HepG2 (cell line): ENCODE measurements around the gene FDPS. TPM values are rescaled to one million over a fixed set of nuclear protein-coding genes. Genes with fewer than 3 reads are reported as not detected.
A peak's percentile ranks its signal among the peaks of the same experiment; 100 is the strongest.

Experiments used
- ATAC-seq: fragments of 200-7000 bp; cut with Tn5 transposase; 3 replicates; pipeline ENCODE4 v1.9.1; 2020; ENCODE audit warnings: mild to moderate bottlenecking, moderate library complexity
- BruUV-seq: library from RNA; stranded (reverse); fragments of 400-500 nt; replicated peaks from 2 replicates; lab custom pipeline; 2021; lab: Mats Ljungman, UMichigan
- CTCF ChIA-PET: fragments of 300-600 bp; formaldehyde crosslinking; extraction: SDS; loops from one replicate; lab custom pipeline; 2021; ENCODE audit warnings: low total read pairs, inconsistent platforms, low intra/inter-chr PET ratio; lab: Yijun Ruan, JAX
- POLR2A ChIA-PET: fragments of 350-600 bp; sonication (Branson Sonifier 250); formaldehyde crosslinking; loops from one replicate; lab custom pipeline; 2020; ENCODE audit warnings: antibody characterized with exemption, inconsistent platforms; lab: Yijun Ruan, JAX
- DNase-seq: peaks from one replicate; pipeline ENCODE4 v3.0.0-alpha.2; 2015; ENCODE audit warnings: low spot score
- FAIRE-seq: peaks from 3 replicates; lab custom pipeline; 2011; peaks lifted over from hg19 to GRCh38; lab: Jason Lieb, UNC
- H2AFZ ChIP-seq: one replicate; pipeline ENCODE4 v1.6.1; 2011; ENCODE audit warnings: low read length, inconsistent platforms
- H3K27ac ChIP-seq: fragments of 300-600 bp; 3 replicates; pipeline ENCODE4 v1.8.0; 2011; ENCODE audit warnings: mixed run types, mild to moderate bottlenecking, mixed read lengths, low read length, inconsistent platforms; ENCODE audit not compliant: insufficient read depth; ENCODE audit errors: extremely low read length
- H3K27me3 ChIP-seq, 2 experiments: fragments of 200-600 bp in 1 of 2; 2 replicates in 1 of 2; 3 replicates in 1 of 2; pipeline versions ENCODE4 v1.6.0 to v1.8.0; 2011; ENCODE audit warnings: low read length in 2 of 2, mild to moderate bottlenecking in 2 of 2, moderate library complexity in 2 of 2, inconsistent platforms in 1 of 2; ENCODE audit not compliant: insufficient read depth in 2 of 2, control insufficient read depth in 1 of 2
- H3K36me3 ChIP-seq, 2 experiments: fragments of 200-600 bp in 1 of 2; replicated peaks in 1 of 2; 2 replicates in 1 of 2; 3 replicates in 1 of 2; pipeline versions ENCODE4 v1.5.1 to v1.8.0; 2011; ENCODE audit warnings: low read length in 2 of 2, inconsistent platforms in 1 of 2; ENCODE audit not compliant: insufficient read depth in 2 of 2, control insufficient read depth in 1 of 2
- H3K4me1 ChIP-seq: 2 replicates; pipeline ENCODE4 v1.5.1; 2012; ENCODE audit warnings: low read length, inconsistent platforms; ENCODE audit not compliant: insufficient read depth
- H3K4me2 ChIP-seq: 2 replicates; pipeline ENCODE4 v1.6.0; 2011; ENCODE audit warnings: low read depth, low read length, inconsistent platforms
- H3K4me3 ChIP-seq, 3 experiments: fragments of 200-600 bp in 1 of 3; sonication (generic), shearing (Covaris generic) in 1 of 3; replicated peaks in 1 of 3; 2 replicates each; pipeline ENCODE4 v1.5.1; 2011 to 2016; ENCODE audit warnings: low read length in 3 of 3, inconsistent platforms in 2 of 3, low read depth in 2 of 3, mild to moderate bottlenecking in 2 of 3, control low read depth in 1 of 3, mixed read lengths in 1 of 3; ENCODE audit not compliant: insufficient read depth in 1 of 3
- H3K79me2 ChIP-seq: one replicate; pipeline ENCODE4 v1.6.1; 2011; ENCODE audit warnings: low read length, inconsistent platforms; ENCODE audit not compliant: insufficient read depth
- H3K9ac ChIP-seq: 2 replicates; pipeline ENCODE4 v1.6.0; 2011; ENCODE audit warnings: mild to moderate bottlenecking, low read depth, low read length, inconsistent platforms; ENCODE audit not compliant: insufficient read depth
- H3K9me3 ChIP-seq: 2 replicates; pipeline ENCODE4 v1.5.1; 2012; ENCODE audit warnings: mild to moderate bottlenecking, low read length
- H4K20me1 ChIP-seq: 2 replicates; pipeline ENCODE4 v1.6.0; 2011; ENCODE audit warnings: inconsistent platforms, mild to moderate bottlenecking, low read length, moderate library complexity; ENCODE audit not compliant: insufficient read depth
- CAMTA2 ChIP-seq: sonication (generic); formaldehyde crosslinking; IDR thresholded peaks from 2 replicates; pipeline ENCODE4 v1.4.0; 2020; ENCODE audit warnings: mild to moderate bottlenecking, missing genetic modification reagents, borderline replicate concordance
- CHCHD3 ChIP-seq: sonication (generic); formaldehyde crosslinking; IDR thresholded peaks from 2 replicates; pipeline ENCODE4 v1.8.0; 2022; ENCODE audit warnings: mild to moderate bottlenecking, missing genetic modification reagents, moderate library complexity
- EED ChIP-seq: sonication (generic); formaldehyde crosslinking; IDR thresholded peaks from 2 replicates; pipeline ENCODE4 v1.5.0; 2020; ENCODE audit warnings: mild to moderate bottlenecking, missing genetic modification reagents
- JARID2 ChIP-seq: sonication (generic); formaldehyde crosslinking; IDR thresholded peaks from 2 replicates; pipeline ENCODE4 v1.8.1; 2023; ENCODE audit warnings: missing genetic modification reagents, inconsistent platforms; ENCODE audit not compliant: insufficient replicate concordance
- MIER3 ChIP-seq: IDR thresholded peaks from 2 replicates; pipeline ENCODE4 v1.6.1; 2016; ENCODE audit warnings: missing compliant biosample characterization, borderline replicate concordance
- MTA3 ChIP-seq: sonication (generic); formaldehyde crosslinking; IDR thresholded peaks from 2 replicates; pipeline ENCODE4 v1.4.0; 2020; ENCODE audit warnings: missing genetic modification reagents
- PAX8 ChIP-seq: sonication (generic); formaldehyde crosslinking; IDR thresholded peaks from 2 replicates; pipeline ENCODE4 v1.8.0; 2022; ENCODE audit warnings: mild to moderate bottlenecking, missing genetic modification reagents, borderline replicate concordance
- PCBP1 ChIP-seq: fragments of 200-400 bp; formaldehyde crosslinking; IDR thresholded peaks from 2 replicates; pipeline ENCODE4 v1.6.1; 2017; ENCODE audit warnings: mild to moderate bottlenecking, low read depth, low read length, borderline replicate concordance
- PLRG1 ChIP-seq: fragments of 450-650 bp; conservative IDR thresholded peaks from 2 replicates; pipeline ENCODE4 v1.6.1; 2016
- THAP9 ChIP-seq: sonication (generic); formaldehyde crosslinking; IDR thresholded peaks from 2 replicates; pipeline ENCODE4; 2020; ENCODE audit warnings: missing genetic modification reagents, mild to moderate bottlenecking, borderline replicate concordance
- THYN1 ChIP-seq: sonication (generic); formaldehyde crosslinking; IDR thresholded peaks from 2 replicates; pipeline ENCODE4 v1.8.1; 2023; ENCODE audit warnings: low read depth, mild to moderate bottlenecking, moderate library complexity, missing genetic modification reagents, borderline replicate concordance
- XBP1 ChIP-seq: sonication (generic); formaldehyde crosslinking; IDR thresholded peaks from 2 replicates; pipeline ENCODE4 v1.5.0; 2020; ENCODE audit warnings: missing genetic modification reagents
- ZNF292 ChIP-seq: sonication (generic); formaldehyde crosslinking; IDR thresholded peaks from 2 replicates; pipeline ENCODE4 v1.8.1; 2022; ENCODE audit warnings: mild to moderate bottlenecking, low read depth, missing genetic modification reagents, borderline replicate concordance
- ZNF329 ChIP-seq: sonication (generic); formaldehyde crosslinking; IDR thresholded peaks from 2 replicates; pipeline ENCODE4 v1.9.0; 2021; ENCODE audit warnings: low read depth, mild to moderate bottlenecking, missing genetic modification reagents
- ZNF563 ChIP-seq: sonication (generic); formaldehyde crosslinking; IDR thresholded peaks from 2 replicates; pipeline ENCODE4 v1.8.0; 2022; ENCODE audit warnings: mild to moderate bottlenecking, moderate library complexity, missing genetic modification reagents
- ZNF569 ChIP-seq: sonication (generic); formaldehyde crosslinking; IDR thresholded peaks from 2 replicates; pipeline ENCODE4 v1.5.0; 2020; ENCODE audit warnings: mild to moderate bottlenecking, missing genetic modification reagents, moderate library complexity, borderline replicate concordance
- ZNF7 ChIP-seq: IDR thresholded peaks from 2 replicates; pipeline ENCODE4 v1.6.1; 2016; ENCODE audit warnings: missing biosample characterization, missing genetic modification reagents
- WGBS: methylation state at CpG from one replicate; pipeline ENCODE4 v1.1.6; 2017; ENCODE audit warnings: low lambda C conversion rate; 5-methylcytosine and 5-hydroxymethylcytosine counted together
- in situ Hi-C: cut with HindIII; loops from 2 replicates; pipeline ENCODE4 v1.10.0; 2017; ENCODE audit warnings: low pct_unique_long_range_greater_than_20kb; ENCODE audit not compliant: extremely low pct_ligation_motif_present
- intact Hi-C: fragments of 100-400 bp; cut with micrococcal nuclease; formaldehyde crosslinking; loops from one replicate; pipeline ENCODE4 v1.10.0; 2022; ENCODE audit not compliant: unreplicated experiment
- polyA plus RNA-seq, 8 experiments: library from polyadenylated mRNA; depleted of rRNA in 3 of 8; stranded (reverse) in 7 of 8; unstranded in 1 of 8; fragments of >200 nt; fragmentation: Illumina TruSeq in 4 of 8; extraction: Trizol in 4 of 8; gene quantifications; 2 replicates each; pipeline versions ENCODE4 v1.2.1 to v1.2.3, GENCODE V29; 2011 to 2016; ENCODE audit warnings: low read depth in 4 of 8, missing spikeins in 1 of 8, mixed read lengths in 1 of 8; ENCODE audit not compliant: insufficient read depth in 1 of 8
- total RNA-seq, 5 experiments: library from RNA; depleted of rRNA; stranded (reverse); fragments of >200 nt; fragmentation: Illumina TruSeq; extraction: Trizol; gene quantifications; 2 replicates each; pipeline ENCODE4 v1.2.3, GENCODE V29; 2016; ENCODE audit warnings: low read depth in 1 of 5
- TF ChIP-seq, protein P1 (sequence below): sonication (generic); formaldehyde crosslinking; conservative IDR thresholded peaks from 2 replicates; pipeline ENCODE4 v1.8.0; 2022; ENCODE audit warnings: missing genetic modification reagents

FDPS gene
- total and polyA plus RNA-seq, 2 of the 13 experiments (the other 11 are each of a cell fraction or from before 2014, with no cell fraction given) = 264 to 519 TPM

- ChIA-PET CTCF (interaction anchor here (2.1 to 2.4 kb wide), 2 partner anchors 31 to 46 kb away, joined by 21 to 35 read pairs; partner anchors contain the start of gene FDPS), POLR2A (interaction anchor here (0.7 to 2.6 kb wide), 10 partner anchors 11 to 46 kb away, joined by 3 to 10 read pairs (median 6); partner anchors contain the start of genes FDPS and SCAMP3)
- peaks cover 44% of the 10 kb centered on the region for H3K4me1 ChIP-seq
- DNase-seq = peak; percentile 93
- 7% methylated on average over 14 of the region's 68 CpGs for WGBS
- H3K36me3 ChIP-seq = no peaks in the 10 kb centered on the region; a peak in 1 of 5 replicates
- H3K4me3 ChIP-seq = peak within 1 kb of the TSS; percentile 87 to 97 (median 95)
- TSS peak; percentile 59 for BruUV-seq
- peak; percentile 50 for FAIRE-seq
- H3K27ac ChIP-seq = peak within 1 kb of the TSS; percentile 38
- ATAC-seq = peak; percentile 79
- peaks cover 7% of the 10 kb centered on the region for H3K79me2 ChIP-seq
- no peaks in the 10 kb centered on the region for H3K9me3 ChIP-seq
- no peak within 1 kb of the TSS for H2AFZ ChIP-seq
- H3K27me3 ChIP-seq = no peaks in the 10 kb centered on the region; a peak in 2 of 5 replicates
- H3K9ac ChIP-seq = peak within 1 kb of the TSS; percentile 68
- peak within 1 kb of the TSS; percentile 95 for H3K4me2 ChIP-seq
- no peaks in the 10 kb centered on the region for H4K20me1 ChIP-seq
- in situ Hi-C loops (loop anchor here (5.0 kb wide), 1 partner anchor 40 kb away; no protein-coding TSS in a partner anchor), intact Hi-C loops (loop anchor here (1.0 to 5.0 kb wide), 2 partner anchors 31 to 45 kb away; partner anchors contain the start of genes FDPS and RUSC1)
- TF ChIP-seq EED (no peak), ZNF329 (CRISPR knock-in tag) (no peak), MTA3 (CRISPR knock-in tag) (no peak), PLRG1 (no peak), ZNF292 (CRISPR knock-in tag) (no peak), ZNF569 (CRISPR knock-in tag) (no peak), MIER3 (CRISPR knock-in tag) (no peak; the same call in 1 of the 2 replicates), XBP1 (CRISPR knock-in tag) (no peak), THYN1 (CRISPR knock-in tag) (no peak), THAP9 (no peak), JARID2 (CRISPR knock-in tag) (no peak), PCBP1 (no peak), PAX8 (no peak), CHCHD3 (CRISPR knock-in tag) (0 out of 2 replicates have a peak, but pooled peaks have one; percentile 41), ZNF7 (no peak), CAMTA2 (CRISPR knock-in tag) (no peak; the same call in 1 of the 2 replicates), ZNF563 (CRISPR knock-in tag) (peak; percentile 66)
- TF ChIP-seq, protein P1, sequence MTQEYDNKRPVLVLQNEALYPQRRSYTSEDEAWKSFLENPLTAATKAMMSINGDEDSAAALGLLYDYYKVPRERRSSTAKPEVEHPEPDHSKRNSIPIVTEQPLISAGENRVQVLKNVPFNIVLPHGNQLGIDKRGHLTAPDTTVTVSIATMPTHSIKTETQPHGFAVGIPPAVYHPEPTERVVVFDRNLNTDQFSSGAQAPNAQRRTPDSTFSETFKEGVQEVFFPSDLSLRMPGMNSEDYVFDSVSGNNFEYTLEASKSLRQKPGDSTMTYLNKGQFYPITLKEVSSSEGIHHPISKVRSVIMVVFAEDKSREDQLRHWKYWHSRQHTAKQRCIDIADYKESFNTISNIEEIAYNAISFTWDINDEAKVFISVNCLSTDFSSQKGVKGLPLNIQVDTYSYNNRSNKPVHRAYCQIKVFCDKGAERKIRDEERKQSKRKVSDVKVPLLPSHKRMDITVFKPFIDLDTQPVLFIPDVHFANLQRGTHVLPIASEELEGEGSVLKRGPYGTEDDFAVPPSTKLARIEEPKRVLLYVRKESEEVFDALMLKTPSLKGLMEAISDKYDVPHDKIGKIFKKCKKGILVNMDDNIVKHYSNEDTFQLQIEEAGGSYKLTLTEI (CRISPR knock-in tag) = no peak
Observed at GRCh38 chr1:155277070-155277901, 31.4 kb upstream of the FDPS start, which contains the start of gene HCN3. Gene HCN3 (plus strand): TSS chr1:155277463. CDS start chr1:155277591, 128 bp downstream.
